Measurements from ENCODE around the gene RAD51B. TPM values are rescaled to one million over a fixed set of nuclear protein-coding genes. Genes with fewer than 3 reads are reported as not detected.

Gene RAD51B
- total RNA-seq, 2 donors from 2014 or later, result 42.6 to 50.0 TPM

GRCh38 chr14:68627868-68628604 lies 808.5 kb downstream of the RAD51B start:
- Mint-ChIP-seq H3K27me3 (ENCODE audit: low read depth) (no peaks in the 10 kb centered on the region), H3K9me3 (no peaks in the 10 kb centered on the region), H3K36me3 (ENCODE audit: insufficient read depth in 2 of 2) (no peaks in the 10 kb centered on the region), H3K4me3 (peak overlapping the region; percentile 64 to 82), H3K4me1 (ENCODE audit: low read depth) (peaks cover 20% of the 10 kb centered on the region), H3K27ac (no peak overlapping the region)
- DNase-seq (peak; percentile 46 to 57), ATAC-seq (replicated peaks in 1 of 2) (peak; percentile 76)

GRCh38 chr14:68628605-68629310 lies 809.2 kb downstream of the RAD51B start:
- ATAC-seq (replicated peaks in 1 of 2) (peak; percentile 71), DNase-seq (peak; percentile 23 to 25)
- no peaks in the 10 kb centered on the region for H3K36me3 Mint-ChIP-seq (ENCODE audit: insufficient read depth in 2 of 2)
- peak overlapping the region; percentile 64 to 82 for H3K4me3 Mint-ChIP-seq
- no peaks in the 10 kb centered on the region for H3K27me3 Mint-ChIP-seq (ENCODE audit: low read depth)
- no peaks in the 10 kb centered on the region for H3K9me3 Mint-ChIP-seq
- peaks cover 27% of the 10 kb centered on the region for H3K4me1 Mint-ChIP-seq (ENCODE audit: low read depth)
- H3K27ac Mint-ChIP-seq, result no peak overlapping the region

GRCh38 chr14:68630081-68630571 lies 810.5 kb downstream of the RAD51B start:
- Mint-ChIP-seq H3K27me3 (ENCODE audit: low read depth) (no peaks in the 10 kb centered on the region), H3K9me3 (no peaks in the 10 kb centered on the region), H3K4me3 (no peak overlapping the region), H3K36me3 (ENCODE audit: insufficient read depth in 2 of 2) (no peaks in the 10 kb centered on the region), H3K4me1 (ENCODE audit: low read depth) (peaks cover 27% of the 10 kb centered on the region), H3K27ac (no peak overlapping the region)
- ATAC-seq (replicated peaks in 1 of 2) (no peak), DNase-seq (no peak)

GRCh38 chr14:68630611-68631393 lies 811.2 kb downstream of the RAD51B start:
- no peaks in the 10 kb centered on the region for H3K9me3 Mint-ChIP-seq
- H3K36me3 Mint-ChIP-seq (ENCODE audit: insufficient read depth in 2 of 2), result no peaks in the 10 kb centered on the region
- H3K4me1 Mint-ChIP-seq (ENCODE audit: low read depth), result peaks cover 27% of the 10 kb centered on the region
- H3K27me3 Mint-ChIP-seq (ENCODE audit: low read depth), result no peaks in the 10 kb centered on the region
- DNase-seq, result no peak
- H3K27ac Mint-ChIP-seq, result no peak overlapping the region
- ATAC-seq (replicated peaks in 1 of 2), result no peak
- H3K4me3 Mint-ChIP-seq, result no peak overlapping the region

GRCh38 chr14:68631394-68632053 lies 811.9 kb downstream of the RAD51B start:
- Mint-ChIP-seq H3K36me3 (ENCODE audit: insufficient read depth in 2 of 2) (no peaks in the 10 kb centered on the region), H3K9me3 (no peaks in the 10 kb centered on the region), H3K27me3 (ENCODE audit: low read depth) (no peaks in the 10 kb centered on the region), H3K27ac (no peak overlapping the region), H3K4me1 (ENCODE audit: low read depth) (peaks cover 27% of the 10 kb centered on the region), H3K4me3 (no peak overlapping the region)
- DNase-seq (no peak), ATAC-seq (replicated peaks in 1 of 2) (no peak)

GRCh38 chr14:68632054-68632895 lies 812.7 kb downstream of the RAD51B start:
- DNase-seq, result no peak
- no peaks in the 10 kb centered on the region for H3K27me3 Mint-ChIP-seq (ENCODE audit: low read depth)

GRCh38 chr14:68633131-68633991 lies 813.8 kb downstream of the RAD51B start:
- Mint-ChIP-seq H3K27me3 (ENCODE audit: low read depth) (no peaks in the 10 kb centered on the region), H3K4me3 (no peak overlapping the region), H3K4me1 (ENCODE audit: low read depth) (peaks cover 16% of the 10 kb centered on the region), H3K27ac (no peak overlapping the region), H3K9me3 (no peaks in the 10 kb centered on the region), H3K36me3 (ENCODE audit: insufficient read depth in 2 of 2) (no peaks in the 10 kb centered on the region)
- no peak for ATAC-seq (replicated peaks in 1 of 2)
- DNase-seq, result no peak

More at GRCh38 chr14:68632054-68632895, 812.7 kb downstream of the RAD51B start:
- H3K4me1 Mint-ChIP-seq (ENCODE audit: low read depth), result peaks cover 27% of the 10 kb centered on the region
- ATAC-seq (replicated peaks in 1 of 2), result no peak
- no peak overlapping the region for H3K27ac Mint-ChIP-seq
- no peak overlapping the region for H3K4me3 Mint-ChIP-seq
- no peaks in the 10 kb centered on the region for H3K36me3 Mint-ChIP-seq (ENCODE audit: insufficient read depth in 2 of 2)
- H3K9me3 Mint-ChIP-seq, result no peaks in the 10 kb centered on the region

- no peak overlapping the region for H3K27ac Mint-ChIP-seq
- DNase-seq (no peak), ATAC-seq (replicated peaks in 1 of 2) (no peak)
- H3K4me1 Mint-ChIP-seq (ENCODE audit: low read depth), result peaks cover 8% of the 10 kb centered on the region
- H3K9me3 Mint-ChIP-seq, result no peaks in the 10 kb centered on the region
- H3K4me3 Mint-ChIP-seq, result no peak overlapping the region
- H3K27me3 Mint-ChIP-seq (ENCODE audit: low read depth), result no peaks in the 10 kb centered on the region
- H3K36me3 Mint-ChIP-seq (ENCODE audit: insufficient read depth in 2 of 2), result no peaks in the 10 kb centered on the region
Observed at GRCh38 chr14:68634332-68634731, 814.8 kb downstream of the RAD51B start.

- no peaks in the 10 kb centered on the region for H3K9me3 Mint-ChIP-seq
- no peak overlapping the region for H3K4me3 Mint-ChIP-seq
- H3K36me3 Mint-ChIP-seq (ENCODE audit: insufficient read depth in 2 of 2), result no peaks in the 10 kb centered on the region
- no peak for DNase-seq
- ATAC-seq (replicated peaks in 1 of 2), result no peak
- H3K27me3 Mint-ChIP-seq (ENCODE audit: low read depth), result no peaks in the 10 kb centered on the region
- no peak overlapping the region for H3K27ac Mint-ChIP-seq
- H3K4me1 Mint-ChIP-seq (ENCODE audit: low read depth), result peaks cover 8% of the 10 kb centered on the region
Observed at GRCh38 chr14:68634874-68635595, 815.5 kb downstream of the RAD51B start.

GRCh38 chr14:68636597-68636996 lies 817.0 kb downstream of the RAD51B start:
- H3K27ac Mint-ChIP-seq, result no peak overlapping the region
- H3K4me1 Mint-ChIP-seq (ENCODE audit: low read depth), result peaks cover 8% of the 10 kb centered on the region
- peaks cover 2 to 11% of the 10 kb centered on the region in 2 donors for H3K36me3 Mint-ChIP-seq (ENCODE audit: insufficient read depth in 2 of 2)
- H3K27me3 Mint-ChIP-seq (ENCODE audit: low read depth), result no peaks in the 10 kb centered on the region
- H3K4me3 Mint-ChIP-seq, result no peak overlapping the region
- ATAC-seq (replicated peaks in 1 of 2) (no peak), DNase-seq (no peak)
- peaks cover 4 to 6% of the 10 kb centered on the region in 2 donors for H3K9me3 Mint-ChIP-seq
